Measurements from ENCODE around the gene PARN. TPM values are rescaled to one million over a fixed set of nuclear protein-coding genes. Genes with fewer than 3 reads are reported as not detected.

PARN gene
- total RNA-seq, 1 experiment from 2014 or later, result 30.7 TPM

DNA sequence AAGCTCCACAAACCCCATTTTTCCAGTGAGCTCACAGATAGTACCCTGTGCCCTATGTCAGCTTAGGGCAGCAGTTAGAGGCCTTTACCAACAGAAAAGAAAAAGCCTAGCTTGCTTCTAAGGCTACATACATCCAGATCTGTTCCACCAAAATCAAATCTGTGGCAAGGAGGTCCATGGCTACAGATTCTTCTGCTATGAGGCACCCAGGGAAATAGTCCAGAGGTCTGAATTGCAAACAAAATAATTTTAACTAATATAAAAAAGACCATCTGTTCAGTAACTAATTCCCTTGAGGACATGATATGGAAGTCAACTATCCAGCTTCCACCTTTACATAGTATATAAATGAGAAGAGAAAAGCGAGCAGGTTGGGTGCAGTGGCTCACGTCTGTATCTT is 129.3 kb downstream of the PARN start:
- no peaks in the 10 kb centered on the region for H3K9me3 ChIP-seq
- no peak overlapping the region for H3K4me3 ChIP-seq (ENCODE audit: low read depth, low read length)
- POLR2A ChIA-PET, result no interaction called here
- H3K4me3 Mint-ChIP-seq (ENCODE audit: unreplicated experiment), result no peak overlapping the region
- no peak overlapping the region for H3K27ac Mint-ChIP-seq (ENCODE audit: unreplicated experiment)
- TF ChIP-seq, protein P1, sequence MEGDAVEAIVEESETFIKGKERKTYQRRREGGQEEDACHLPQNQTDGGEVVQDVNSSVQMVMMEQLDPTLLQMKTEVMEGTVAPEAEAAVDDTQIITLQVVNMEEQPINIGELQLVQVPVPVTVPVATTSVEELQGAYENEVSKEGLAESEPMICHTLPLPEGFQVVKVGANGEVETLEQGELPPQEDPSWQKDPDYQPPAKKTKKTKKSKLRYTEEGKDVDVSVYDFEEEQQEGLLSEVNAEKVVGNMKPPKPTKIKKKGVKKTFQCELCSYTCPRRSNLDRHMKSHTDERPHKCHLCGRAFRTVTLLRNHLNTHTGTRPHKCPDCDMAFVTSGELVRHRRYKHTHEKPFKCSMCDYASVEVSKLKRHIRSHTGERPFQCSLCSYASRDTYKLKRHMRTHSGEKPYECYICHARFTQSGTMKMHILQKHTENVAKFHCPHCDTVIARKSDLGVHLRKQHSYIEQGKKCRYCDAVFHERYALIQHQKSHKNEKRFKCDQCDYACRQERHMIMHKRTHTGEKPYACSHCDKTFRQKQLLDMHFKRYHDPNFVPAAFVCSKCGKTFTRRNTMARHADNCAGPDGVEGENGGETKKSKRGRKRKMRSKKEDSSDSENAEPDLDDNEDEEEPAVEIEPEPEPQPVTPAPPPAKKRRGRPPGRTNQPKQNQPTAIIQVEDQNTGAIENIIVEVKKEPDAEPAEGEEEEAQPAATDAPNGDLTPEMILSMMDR (IDR thresholded peaks at IDR 0.05; ENCODE audit: insufficient read depth in 1 of 2, low read depth in 1 of 2, low read length in 1 of 2, severe bottlenecking in 1 of 2, unreplicated experiment in 1 of 2), result no peak
- no peaks in the 10 kb centered on the region for H3K36me3 ChIP-seq (ENCODE audit: control insufficient read depth, insufficient read depth, low read length)
- no peak for DNase-seq
- BruUV-seq (replicated peaks), result no TSS peak
- peaks cover 13% of the 10 kb centered on the region for H3K4me1 ChIP-seq
- CTCF ChIA-PET, result no interaction called here
- H3K4me1 Mint-ChIP-seq (ENCODE audit: low read depth, unreplicated experiment), result peaks cover 18% of the 10 kb centered on the region
- H3K27me3 Mint-ChIP-seq (ENCODE audit: insufficient read depth, unreplicated experiment), result no peaks in the 10 kb centered on the region
- intact Hi-C loops (cut with micrococcal nuclease; ENCODE audit: unreplicated experiment), result no loop called here
- no peaks in the 10 kb centered on the region for H3K36me3 Mint-ChIP-seq (ENCODE audit: insufficient read depth, unreplicated experiment)
- H3K9me3 Mint-ChIP-seq (ENCODE audit: unreplicated experiment), result no peaks in the 10 kb centered on the region
- no peaks in the 10 kb centered on the region for H3K27me3 ChIP-seq (replicated peaks; ENCODE audit: control insufficient read depth, insufficient read depth, low read length)

DNA sequence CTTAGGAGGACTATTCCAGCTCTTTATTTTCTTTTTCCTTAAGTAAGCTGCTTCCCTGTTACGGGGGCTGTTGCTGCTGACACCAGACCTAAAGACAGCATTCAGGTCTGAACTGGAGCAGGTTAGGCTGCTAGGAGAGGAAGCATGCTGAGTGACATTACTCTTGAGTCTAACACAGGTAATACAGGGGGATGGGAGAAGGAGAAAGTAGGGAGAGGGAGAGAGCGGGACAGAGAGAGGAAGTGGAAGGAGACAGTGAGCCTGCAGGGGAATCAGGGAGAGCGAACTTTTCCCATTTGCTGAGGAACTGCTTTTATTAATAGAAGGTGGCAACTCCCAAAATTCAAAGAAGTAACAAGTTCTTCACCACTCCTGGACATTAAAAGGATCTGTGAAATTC is 130.9 kb downstream of the PARN start:
- H3K27ac Mint-ChIP-seq (ENCODE audit: unreplicated experiment), result no peak overlapping the region
- H3K4me1 ChIP-seq, result peaks cover 13% of the 10 kb centered on the region
- no peaks in the 10 kb centered on the region for H3K27me3 Mint-ChIP-seq (ENCODE audit: insufficient read depth, unreplicated experiment)
- no peak overlapping the region for H3K4me3 Mint-ChIP-seq (ENCODE audit: unreplicated experiment)
- H3K9me3 ChIP-seq, result no peaks in the 10 kb centered on the region
- DNase-seq, result no peak
- CTCF ChIA-PET, result no interaction called here
- intact Hi-C loops (cut with micrococcal nuclease; ENCODE audit: unreplicated experiment), result no loop called here
- TF ChIP-seq, protein P1 (IDR thresholded peaks at IDR 0.05; ENCODE audit: insufficient read depth in 1 of 2, low read depth in 1 of 2, low read length in 1 of 2, severe bottlenecking in 1 of 2, unreplicated experiment in 1 of 2), result no peak
- no peaks in the 10 kb centered on the region for H3K9me3 Mint-ChIP-seq (ENCODE audit: unreplicated experiment)
- BruUV-seq (replicated peaks), result no TSS peak
- H3K4me3 ChIP-seq (ENCODE audit: low read depth, low read length), result no peak overlapping the region
- peaks cover 34% of the 10 kb centered on the region for H3K4me1 Mint-ChIP-seq (ENCODE audit: low read depth, unreplicated experiment)
- no peaks in the 10 kb centered on the region for H3K36me3 ChIP-seq (ENCODE audit: control insufficient read depth, insufficient read depth, low read length)
- H3K36me3 Mint-ChIP-seq (ENCODE audit: insufficient read depth, unreplicated experiment), result peaks cover 8% of the 10 kb centered on the region
- POLR2A ChIA-PET, result no interaction called here
- H3K27me3 ChIP-seq (replicated peaks; ENCODE audit: control insufficient read depth, insufficient read depth, low read length), result no peaks in the 10 kb centered on the region

DNA sequence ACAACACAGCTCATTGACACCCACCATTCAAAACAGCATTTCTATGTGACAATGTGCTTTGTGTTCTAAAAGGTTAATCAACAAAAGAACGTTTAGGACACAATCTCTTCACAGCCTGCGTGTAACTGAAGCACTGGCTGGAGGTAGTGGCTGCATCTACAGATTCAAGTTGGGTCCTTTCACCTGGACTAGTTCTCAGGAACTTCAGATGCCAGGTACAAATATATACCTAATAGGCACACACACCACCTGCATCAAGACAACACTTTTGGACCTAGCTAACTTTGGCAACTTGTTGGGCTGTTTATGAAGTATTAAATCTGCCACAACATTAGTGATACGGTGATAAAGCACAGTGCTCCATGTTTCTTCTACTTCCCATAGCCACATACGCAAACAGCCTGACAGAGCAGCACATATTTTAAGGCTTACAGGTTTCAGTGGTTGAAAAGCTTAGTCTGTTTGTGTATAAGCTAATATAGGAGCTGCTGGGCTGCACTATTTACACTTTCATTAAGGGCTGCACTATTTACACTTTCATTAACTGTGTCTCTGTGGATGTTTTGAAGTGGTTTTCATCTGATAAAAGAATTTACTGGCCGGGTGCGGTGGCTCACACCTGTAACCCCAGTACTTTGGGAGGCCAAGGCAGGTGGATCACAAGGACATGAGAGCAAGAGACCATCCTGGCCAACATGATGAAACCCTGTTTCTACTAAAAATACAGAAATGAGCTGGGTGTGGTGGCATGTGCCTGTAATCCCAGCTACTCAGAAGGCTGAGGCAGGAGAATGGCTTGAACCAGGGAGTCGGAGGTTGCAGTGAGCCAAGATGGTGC is 132.6 kb downstream of the PARN start:
- no peak for DNase-seq
- ChIA-PET CTCF (interaction anchor here (0.9 kb wide), 1 partner anchor 196 kb away, joined by 5 read pairs; no protein-coding TSS in a partner anchor), POLR2A (no interaction called here)
- H3K4me1 ChIP-seq, result peaks cover 13% of the 10 kb centered on the region
- no peaks in the 10 kb centered on the region for H3K27me3 Mint-ChIP-seq (ENCODE audit: insufficient read depth, unreplicated experiment)
- H3K27ac Mint-ChIP-seq (ENCODE audit: unreplicated experiment), result peak overlapping the region; percentile 12
- H3K4me3 Mint-ChIP-seq (ENCODE audit: unreplicated experiment), result no peak overlapping the region
- BruUV-seq (replicated peaks), result no TSS peak
- H3K4me3 ChIP-seq (ENCODE audit: low read depth, low read length), result no peak overlapping the region
- no peaks in the 10 kb centered on the region for H3K27me3 ChIP-seq (replicated peaks; ENCODE audit: control insufficient read depth, insufficient read depth, low read length)
- intact Hi-C loops (cut with micrococcal nuclease; ENCODE audit: unreplicated experiment), result no loop called here
- H3K9me3 ChIP-seq, result no peaks in the 10 kb centered on the region
- no peaks in the 10 kb centered on the region for H3K36me3 ChIP-seq (ENCODE audit: control insufficient read depth, insufficient read depth, low read length)
- H3K9me3 Mint-ChIP-seq (ENCODE audit: unreplicated experiment), result no peaks in the 10 kb centered on the region
- H3K36me3 Mint-ChIP-seq (ENCODE audit: insufficient read depth, unreplicated experiment), result peaks cover 8% of the 10 kb centered on the region
- H3K4me1 Mint-ChIP-seq (ENCODE audit: low read depth, unreplicated experiment), result peaks cover 38% of the 10 kb centered on the region
- TF ChIP-seq, protein P1 (IDR thresholded peaks at IDR 0.05; ENCODE audit: insufficient read depth in 1 of 2, low read depth in 1 of 2, low read length in 1 of 2, severe bottlenecking in 1 of 2, unreplicated experiment in 1 of 2), result no peak

Data from Caco-2 (cell line).